Endothelial cell of umbilical vein (primary cell): ENCODE results near the gene RXFP1. TPM values are rescaled to one million over a fixed set of nuclear protein-coding genes. Genes with fewer than 3 reads are reported as not detected.

Source experiments
- BruUV-seq: library from RNA; stranded (reverse); fragments of 400-500 nt; replicated peaks from 2 replicates; lab custom pipeline; 2021; lab: Mats Ljungman, UMichigan
- CTCF ChIA-PET: fragments of 300-600, 350-600 bp; sonication (Branson Sonifier 250); formaldehyde crosslinking; loops from one replicate; lab custom pipeline; 2021; ENCODE audit warnings: antibody characterized with exemption, inconsistent platforms; lab: Charles Lee
- POLR2A ChIA-PET: fragments of 300-600, 350-600 bp; sonication (Branson Sonifier 250); formaldehyde crosslinking; loops from one replicate; lab custom pipeline; 2021; ENCODE audit warnings: antibody characterized with exemption, inconsistent platforms; lab: Charles Lee
- DNase-seq: peaks from one replicate; pipeline ENCODE4 v3.0.0-alpha.2; 2011; ENCODE audit warnings: low read depth, low spot score
- FAIRE-seq: peaks from 2 replicates; lab custom pipeline; 2011; peaks lifted over from hg19 to GRCh38; lab: Jason Lieb, UNC
- H2AFZ ChIP-seq: 2 replicates; pipeline ENCODE4 v1.6.0; 2012; ENCODE audit warnings: low read depth, low read length, control low read depth, inconsistent platforms
- H3K27ac ChIP-seq: 2 replicates; pipeline ENCODE4 v1.5.1; 2011; ENCODE audit warnings: low read depth, mild to moderate bottlenecking, control low read depth, low read length, moderate library complexity; ENCODE audit not compliant: insufficient read depth
- H3K27me3 ChIP-seq, 2 experiments: 2 replicates each; pipeline versions ENCODE4 v1.6.0 to v1.6.1; 2011; ENCODE audit warnings: low read length in 2 of 2, mixed read lengths in 1 of 2; ENCODE audit not compliant: control insufficient read depth in 2 of 2, insufficient read depth in 2 of 2
- H3K36me3 ChIP-seq, 2 experiments: 2 replicates in 1 of 2; 3 replicates in 1 of 2; pipeline ENCODE4 v1.5.1; 2011; ENCODE audit warnings: low read length in 2 of 2, mild to moderate bottlenecking in 1 of 2, moderate library complexity in 1 of 2; ENCODE audit not compliant: control insufficient read depth in 2 of 2, insufficient read depth in 2 of 2; ENCODE audit errors: extremely low read depth in 1 of 2
- H3K4me1 ChIP-seq: 3 replicates; pipeline ENCODE4 v1.5.1; 2011; ENCODE audit warnings: mild to moderate bottlenecking, low read length; ENCODE audit not compliant: control insufficient read depth, insufficient read depth; ENCODE audit errors: extremely low read depth
- H3K4me2 ChIP-seq: 2 replicates; pipeline ENCODE4 v1.6.1; 2011; ENCODE audit warnings: low read length, control low read depth, mixed read lengths; ENCODE audit not compliant: insufficient read depth
- H3K4me3 ChIP-seq, 3 experiments: fragments of 200-600 bp in 1 of 3; sonication (generic), shearing (Covaris generic) in 1 of 3; replicated peaks in 1 of 3; 2 replicates each; pipeline ENCODE4 v1.5.1; 2011 to 2016; ENCODE audit warnings: control low read depth in 3 of 3, low read length in 3 of 3, mild to moderate bottlenecking in 2 of 3, inconsistent platforms in 1 of 3, low read depth in 1 of 3, moderate library complexity in 1 of 3; ENCODE audit not compliant: insufficient read depth in 1 of 3
- H3K79me2 ChIP-seq: 2 replicates; pipeline ENCODE4 v1.6.0; 2012; ENCODE audit warnings: low read length, inconsistent platforms; ENCODE audit not compliant: control insufficient read depth, insufficient read depth
- H3K9ac ChIP-seq: replicated peaks from 2 replicates; pipeline ENCODE3; 2011; ENCODE audit warnings: low read length, control low read depth; ENCODE audit not compliant: insufficient read depth; ENCODE audit errors: extremely low read depth
- H3K9me1 ChIP-seq: replicated peaks from 3 replicates; pipeline ENCODE4 v1.6.0; 2011; ENCODE audit warnings: mild to moderate bottlenecking, low read length; ENCODE audit not compliant: control insufficient read depth, insufficient read depth; ENCODE audit errors: extremely low read depth
- H3K9me3 ChIP-seq: replicated peaks from 2 replicates; pipeline ENCODE4 v1.5.1; 2012; ENCODE audit warnings: low read length, inconsistent platforms; ENCODE audit not compliant: control insufficient read depth, insufficient read depth
- H4K20me1 ChIP-seq: replicated peaks from 2 replicates; pipeline ENCODE3; 2011; ENCODE audit warnings: mild to moderate bottlenecking, low read length; ENCODE audit not compliant: control insufficient read depth, insufficient read depth; ENCODE audit errors: extremely low read depth
- EZH2 ChIP-seq: IDR thresholded peaks from 2 replicates; pipeline ENCODE4 v1.6.1; 2012; ENCODE audit warnings: borderline replicate concordance, low read depth, mild to moderate bottlenecking, moderate library complexity, low read length, inconsistent platforms; ENCODE audit not compliant: severe bottlenecking
- FOS ChIP-seq: IDR thresholded peaks from 2 replicates; pipeline ENCODE4 v1.6.1; 2011; ENCODE audit warnings: mild to moderate bottlenecking, low read length, moderate library complexity, borderline replicate concordance; ENCODE audit not compliant: insufficient read depth
- GATA2 ChIP-seq: IDR thresholded peaks from 2 replicates; pipeline ENCODE4 v1.7.0; 2011; ENCODE audit warnings: low read depth, mild to moderate bottlenecking, moderate library complexity, mixed read lengths, low read length; ENCODE audit not compliant: insufficient read length, insufficient read depth
- JUN ChIP-seq: IDR thresholded peaks from 2 replicates; pipeline ENCODE4 v1.6.1; 2011; ENCODE audit warnings: borderline replicate concordance, low read depth; ENCODE audit not compliant: insufficient read length, insufficient read depth
- MYC ChIP-seq: IDR thresholded peaks from one replicate; pipeline ENCODE4 v1.6.1; 2011; ENCODE audit warnings: mild to moderate bottlenecking, low read depth, low read length
- POLR2A ChIP-seq: IDR thresholded peaks from 2 replicates; pipeline ENCODE4 v1.6.1; 2012; ENCODE audit warnings: low read depth, mild to moderate bottlenecking, control low read depth, low read length
- POLR2AphosphoS5 ChIP-seq: IDR thresholded peaks from 2 replicates; pipeline ENCODE4 v1.6.1; 2012; ENCODE audit warnings: low read depth, mild to moderate bottlenecking, control low read depth, low read length, moderate library complexity; ENCODE audit not compliant: insufficient read depth
- dilution Hi-C: fragments of 300-500 bp; cut with MboI; formaldehyde crosslinking; loops from one replicate; pipeline ENCODE4 v1.15.0; 2019; ENCODE audit warnings: low sequenced_read_pairs; ENCODE audit not compliant: extremely low pct_ligation_motif_present
- intact Hi-C: fragments of 100-400 bp; cut with micrococcal nuclease; formaldehyde crosslinking; loops from one replicate; pipeline ENCODE4 v1.10.0; 2022
- polyA plus RNA-seq, 4 experiments: library from polyadenylated mRNA; depleted of rRNA in 3 of 4; stranded (reverse) in 3 of 4; unstranded in 1 of 4; fragments of >200 nt; gene quantifications; 2 replicates each; pipeline versions ENCODE4 v1.2.1 to v1.2.3, GENCODE V29; 2011 to 2012; ENCODE audit warnings: missing spikeins in 1 of 4
- total RNA-seq: library from RNA; stranded (reverse); gene quantifications from 2 replicates; pipeline ENCODE4 v1.2.3, GENCODE V29; 2021
- TF ChIP-seq, protein P1 (sequence below): IDR thresholded peaks from 2 replicates; pipeline ENCODE4 v1.6.1; 2011; ENCODE audit not compliant: insufficient read depth, insufficient read length
- TF ChIP-seq, protein P2 (sequence below), 2 donors: IDR thresholded peaks; 1 replicate in 1 of 2; 2 replicates in 1 of 2; pipeline ENCODE4 v1.5.1; 2011; ENCODE audit warnings: low read length in 2 of 2, mild to moderate bottlenecking in 2 of 2, moderate library complexity in 2 of 2, control low read depth in 1 of 2, inconsistent platforms in 1 of 2, low read depth in 1 of 2; ENCODE audit not compliant: insufficient read depth in 1 of 2; ENCODE audit errors: extremely low read depth in 1 of 2

Gene RXFP1
- total and polyA plus RNA-seq, 2 donors (not counting 3 experiments of a cell fraction or from before 2014, with no cell fraction given): not detected

DNA sequence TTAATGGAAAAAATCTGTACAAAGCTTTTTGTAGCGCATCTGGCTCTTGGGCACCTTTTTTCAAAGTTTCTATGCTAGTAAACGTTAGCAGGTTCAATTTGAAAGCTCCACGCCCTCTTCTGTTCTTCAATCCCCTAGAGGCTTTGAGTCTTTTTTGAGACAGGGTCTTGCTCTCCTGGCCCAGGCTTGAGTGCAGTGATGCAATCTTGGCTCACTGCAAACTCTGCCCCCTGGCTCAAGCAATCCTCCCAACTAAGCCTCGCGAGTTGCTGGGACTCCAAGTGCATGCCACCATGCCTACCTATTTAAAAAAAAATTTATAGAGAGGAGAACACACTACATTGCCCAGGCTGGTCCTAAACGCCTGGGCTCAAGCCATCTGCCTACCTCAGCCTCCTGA is 9.2 kb downstream of the RXFP1 start:
- no TSS peak for BruUV-seq
- Histone ChIP-seq H3K4me3 (no peak overlapping the region), H3K27me3 (no peaks in the 10 kb centered on the region), H3K9me3 (no peaks in the 10 kb centered on the region), H3K4me1 (no peaks in the 10 kb centered on the region), H3K36me3 (no peaks in the 10 kb centered on the region), H3K27ac (no peak overlapping the region), H3K4me2 (no peak overlapping the region), H4K20me1 (no peaks in the 10 kb centered on the region), H2AFZ (no peak overlapping the region), H3K9ac (no peak overlapping the region), H3K9me1 (no peaks in the 10 kb centered on the region), H3K79me2 (no peaks in the 10 kb centered on the region)
- DNase-seq: no peak
- TF ChIP-seq, protein P1, sequence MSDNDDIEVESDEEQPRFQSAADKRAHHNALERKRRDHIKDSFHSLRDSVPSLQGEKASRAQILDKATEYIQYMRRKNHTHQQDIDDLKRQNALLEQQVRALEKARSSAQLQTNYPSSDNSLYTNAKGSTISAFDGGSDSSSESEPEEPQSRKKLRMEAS: no peak
- no peak for TF ChIP-seq EZH2
- TF ChIP-seq, protein P2, sequence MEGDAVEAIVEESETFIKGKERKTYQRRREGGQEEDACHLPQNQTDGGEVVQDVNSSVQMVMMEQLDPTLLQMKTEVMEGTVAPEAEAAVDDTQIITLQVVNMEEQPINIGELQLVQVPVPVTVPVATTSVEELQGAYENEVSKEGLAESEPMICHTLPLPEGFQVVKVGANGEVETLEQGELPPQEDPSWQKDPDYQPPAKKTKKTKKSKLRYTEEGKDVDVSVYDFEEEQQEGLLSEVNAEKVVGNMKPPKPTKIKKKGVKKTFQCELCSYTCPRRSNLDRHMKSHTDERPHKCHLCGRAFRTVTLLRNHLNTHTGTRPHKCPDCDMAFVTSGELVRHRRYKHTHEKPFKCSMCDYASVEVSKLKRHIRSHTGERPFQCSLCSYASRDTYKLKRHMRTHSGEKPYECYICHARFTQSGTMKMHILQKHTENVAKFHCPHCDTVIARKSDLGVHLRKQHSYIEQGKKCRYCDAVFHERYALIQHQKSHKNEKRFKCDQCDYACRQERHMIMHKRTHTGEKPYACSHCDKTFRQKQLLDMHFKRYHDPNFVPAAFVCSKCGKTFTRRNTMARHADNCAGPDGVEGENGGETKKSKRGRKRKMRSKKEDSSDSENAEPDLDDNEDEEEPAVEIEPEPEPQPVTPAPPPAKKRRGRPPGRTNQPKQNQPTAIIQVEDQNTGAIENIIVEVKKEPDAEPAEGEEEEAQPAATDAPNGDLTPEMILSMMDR (IDR thresholded peaks at IDR 0.05; ENCODE audit: extremely low read depth in 1 of 2, insufficient read depth in 1 of 2, low read depth in 1 of 2, low read length in 2 of 2): no peak
- TF ChIP-seq MYC: no peak
- TF ChIP-seq FOS: no peak
- TF ChIP-seq POLR2AphosphoS5: no peak
- no peak for TF ChIP-seq GATA2
- no peak for TF ChIP-seq JUN
- TF ChIP-seq POLR2A: no peak
- dilution Hi-C loops (no loop called here), intact Hi-C loops (no loop called here)
- POLR2A ChIA-PET: no interaction called here
- no peak for FAIRE-seq
- CTCF ChIA-PET: interaction anchor here (1.3 kb wide), 1 partner anchor 9 kb away, joined by 3 read pairs; the partner anchor contains the start of gene RXFP1
